NCI-H446 (cell line): ENCODE data around the gene DCC.

Experiments
- DNase-seq, 2 experiments: peaks; one replicate each; lab custom pipeline; 2025; lab: John Stamatoyannopoulos, UW

DCC gene

DNA sequence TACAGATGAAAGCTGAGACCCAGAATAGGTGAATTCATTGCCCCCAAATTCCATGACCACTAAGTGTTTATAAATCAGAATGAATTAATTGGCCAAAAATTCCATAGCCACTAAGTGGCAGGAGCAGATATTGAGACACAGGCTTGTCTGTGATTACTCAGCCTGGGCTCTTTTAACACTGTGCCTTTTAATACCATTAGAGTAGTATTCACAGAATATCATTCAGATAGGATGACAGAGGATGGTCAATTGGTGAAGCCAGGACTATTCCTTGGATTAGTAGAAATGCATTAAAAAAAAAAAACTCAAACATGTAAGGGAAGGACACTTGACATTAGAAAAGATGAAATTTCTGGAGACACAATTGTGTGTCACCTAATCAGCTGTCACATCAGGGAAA lies 698.6 kb downstream of the DCC start:
- no peak for DNase-seq

DNA sequence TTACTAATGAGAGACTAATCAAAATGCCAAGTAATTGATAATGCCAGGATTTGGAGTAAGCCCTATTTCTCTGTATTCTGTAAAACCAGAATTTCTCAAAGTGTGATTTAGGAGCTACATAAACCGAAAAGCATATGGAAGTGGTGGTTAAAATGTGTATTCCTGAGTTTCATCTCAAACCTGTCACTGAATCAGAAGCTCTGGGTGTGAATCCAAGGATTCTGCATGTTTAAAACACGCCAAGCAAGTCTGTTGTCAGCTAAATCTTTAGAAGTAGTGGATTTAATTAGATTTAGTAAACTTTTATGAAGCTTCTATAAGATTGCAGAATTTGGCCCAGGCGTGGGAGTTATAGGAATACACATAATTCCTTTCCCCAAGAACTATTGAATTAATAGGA lies 700.3 kb downstream of the DCC start:
- no peak for DNase-seq

DNA sequence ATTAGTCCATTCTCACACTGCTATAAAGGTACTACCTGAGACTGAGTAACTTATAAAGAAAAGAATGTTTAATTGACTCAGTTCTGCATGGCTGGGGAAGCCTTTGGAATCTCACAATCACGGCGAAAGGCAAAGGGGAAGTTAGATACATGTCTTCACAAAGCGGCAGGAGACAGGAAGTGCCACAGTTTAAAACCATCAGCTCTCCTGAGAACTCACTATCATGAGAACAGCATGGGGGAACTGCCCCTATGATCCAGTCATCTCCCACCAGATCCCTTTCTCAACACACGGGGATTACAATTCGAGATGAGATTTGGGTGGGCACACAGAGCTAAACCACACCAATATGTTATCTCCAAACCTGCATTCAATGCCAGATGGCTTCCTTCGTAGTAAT lies 716.1 kb downstream of the DCC start:
- DNase-seq: no peak

DNA sequence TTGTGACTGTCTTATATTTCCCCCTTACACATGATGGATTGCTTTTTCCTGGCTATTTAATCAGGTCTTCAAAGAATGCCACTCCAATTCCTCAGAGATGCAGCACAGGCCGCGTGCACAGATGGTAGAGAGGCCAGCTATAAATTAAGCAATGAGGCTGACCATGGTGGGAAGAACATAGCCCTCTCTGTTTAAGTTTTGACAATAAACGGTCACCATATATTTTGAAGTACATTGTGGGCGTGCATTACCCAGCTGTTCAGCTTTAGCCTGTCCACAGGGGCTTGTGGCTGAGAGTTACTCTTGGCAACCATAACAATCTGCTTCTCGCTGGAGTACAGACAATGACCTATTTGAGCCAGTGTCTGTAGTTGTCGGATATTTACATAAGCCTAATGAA lies 730.8 kb downstream of the DCC start:
- DNase-seq: no peak

DNA sequence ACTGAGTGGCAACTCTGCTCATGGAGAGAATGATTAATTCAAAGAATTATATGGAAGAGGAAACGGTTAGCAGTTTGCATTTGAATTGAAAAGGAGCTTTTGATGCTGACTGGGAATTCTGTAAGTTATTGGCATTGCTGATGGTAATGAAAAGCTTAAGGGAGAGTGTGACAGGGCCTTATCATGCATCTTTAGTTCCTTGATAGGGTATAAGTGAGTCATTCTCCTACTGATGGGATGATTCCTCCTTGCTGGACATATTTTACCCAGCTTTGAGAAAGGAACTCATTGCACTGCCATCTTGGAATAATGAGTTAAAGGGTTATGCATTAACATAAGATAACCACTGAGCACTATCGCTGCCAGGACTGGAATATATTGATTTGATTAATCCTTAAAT lies 740.7 kb downstream of the DCC start:
- DNase-seq: no peak

DNA sequence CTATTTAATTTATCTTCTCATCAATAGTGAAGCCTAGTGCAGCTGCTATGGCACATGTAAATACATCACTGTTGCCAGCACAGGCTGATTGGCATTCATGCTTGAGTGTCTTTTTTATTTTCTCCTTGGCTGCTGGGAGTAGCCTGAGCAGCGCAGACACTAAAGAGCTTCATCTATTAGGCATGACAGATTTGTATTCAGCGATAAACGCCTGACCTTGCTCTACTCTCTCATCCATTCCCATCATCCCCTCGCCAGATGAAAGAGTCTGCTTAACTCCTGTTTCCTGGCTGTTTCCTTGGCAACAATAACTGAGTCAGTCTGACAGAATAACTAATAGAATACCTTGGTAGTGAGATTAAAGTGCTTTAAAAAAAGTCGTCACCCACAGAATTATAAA lies 753.6 kb downstream of the DCC start:
- DNase-seq: peak in 1 of 2 experiments; percentile 13

- no peak for DNase-seq
Measured at GRCh38 chr18:53101536-53102105, 761.6 kb downstream of the DCC start.

- no peak for DNase-seq
Measured at GRCh38 chr18:53114441-53114840, 774.4 kb downstream of the DCC start.

- no peak for DNase-seq
Measured at GRCh38 chr18:53115876-53116585, 776.0 kb downstream of the DCC start.

DNA sequence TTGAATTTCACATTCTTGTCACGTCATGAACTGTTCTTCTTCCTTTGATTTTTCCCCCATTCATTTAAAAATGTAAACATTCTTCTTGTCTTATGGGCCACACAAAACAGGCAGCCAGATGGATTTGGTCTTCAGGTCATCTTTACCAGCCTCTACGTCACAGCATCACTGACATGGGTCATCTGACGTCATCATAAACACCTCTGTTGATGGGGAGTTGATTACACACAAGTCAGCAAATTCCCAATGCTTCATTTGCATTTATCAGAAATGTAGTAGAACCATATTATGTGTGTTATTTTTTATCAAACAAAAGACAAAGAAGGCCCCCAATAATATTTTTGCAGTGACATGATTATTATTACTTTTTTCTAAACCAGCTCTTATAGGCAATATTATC lies 777.9 kb downstream of the DCC start:
- DNase-seq: no peak

GRCh38 chr18:53126210-53126609 lies 786.2 kb downstream of the DCC start:
- DNase-seq: no peak

DNA sequence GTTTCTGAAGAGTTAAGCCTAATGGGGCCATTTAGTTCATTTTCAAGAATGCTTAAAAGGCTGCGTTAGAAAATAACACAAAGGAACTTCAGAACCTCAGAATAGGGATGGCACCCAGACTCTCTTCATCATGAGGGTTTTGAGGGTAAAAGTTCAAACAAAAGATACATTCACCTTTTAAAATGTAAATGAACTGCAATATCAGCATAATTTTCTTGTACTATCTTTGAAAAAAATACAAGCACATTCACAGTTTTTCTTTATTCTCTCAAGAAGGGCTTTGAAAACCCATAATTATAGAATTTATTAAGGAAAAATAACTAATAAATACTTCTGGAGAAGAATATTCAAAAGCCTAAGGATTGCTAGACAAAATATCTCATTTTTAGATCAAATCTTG lies 791.0 kb downstream of the DCC start:
- DNase-seq: no peak

DNA sequence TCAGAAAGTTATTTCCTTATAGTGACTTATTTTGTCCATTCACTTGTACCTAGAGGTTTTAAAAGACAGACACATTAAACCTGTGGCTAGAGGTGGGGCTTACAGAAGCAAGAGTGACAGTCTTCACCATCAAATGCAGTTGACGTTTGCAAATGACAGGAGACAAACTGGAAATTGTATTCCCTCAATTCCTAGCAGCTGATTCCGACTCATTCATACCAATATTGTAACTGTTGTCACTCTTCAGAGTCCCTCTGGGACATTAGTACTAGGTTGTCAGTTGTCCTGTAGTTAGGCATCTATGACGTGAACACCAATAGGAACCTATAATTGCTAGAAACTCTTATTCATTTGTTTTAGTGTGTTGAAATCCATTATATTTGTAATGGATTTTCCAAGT lies 794.7 kb downstream of the DCC start:
- DNase-seq: no peak

- DNase-seq: no peak
Measured at GRCh38 chr18:53135654-53136053, 795.7 kb downstream of the DCC start.

DNA sequence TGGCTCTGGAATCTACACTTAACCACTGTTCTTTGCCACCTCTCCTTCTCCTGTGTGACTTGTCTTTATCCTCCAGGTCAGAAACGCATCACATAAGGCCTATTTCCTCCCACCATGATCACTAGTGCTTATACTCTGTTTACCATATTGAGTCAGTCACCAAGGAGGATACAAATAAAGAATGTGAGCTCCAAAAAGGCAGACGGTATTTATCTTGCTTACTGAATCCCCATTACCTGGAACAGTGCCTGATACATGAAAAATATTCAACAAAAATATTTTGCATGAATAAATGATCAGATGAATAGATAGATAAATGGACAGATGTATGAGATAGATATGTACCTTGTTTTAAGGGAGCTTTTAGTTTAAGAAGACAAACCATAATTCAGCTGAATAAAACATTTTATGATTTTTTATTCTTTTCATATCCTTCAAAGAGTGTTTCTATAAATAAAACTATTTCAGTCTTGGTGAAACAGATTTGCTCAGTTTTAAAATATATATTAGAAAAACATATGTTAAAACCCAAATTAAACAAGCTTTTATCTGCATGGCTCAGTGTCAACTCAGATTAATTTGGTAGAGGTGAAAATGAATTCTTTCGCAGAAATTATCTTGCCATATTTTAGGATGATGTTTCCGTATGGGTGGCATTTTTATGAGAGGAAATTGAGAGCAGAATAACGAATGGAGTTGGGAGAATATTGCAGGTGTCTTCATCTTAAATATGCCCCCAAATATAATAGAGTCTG lies 799.9 kb downstream of the DCC start:
- DNase-seq: no peak

DNA sequence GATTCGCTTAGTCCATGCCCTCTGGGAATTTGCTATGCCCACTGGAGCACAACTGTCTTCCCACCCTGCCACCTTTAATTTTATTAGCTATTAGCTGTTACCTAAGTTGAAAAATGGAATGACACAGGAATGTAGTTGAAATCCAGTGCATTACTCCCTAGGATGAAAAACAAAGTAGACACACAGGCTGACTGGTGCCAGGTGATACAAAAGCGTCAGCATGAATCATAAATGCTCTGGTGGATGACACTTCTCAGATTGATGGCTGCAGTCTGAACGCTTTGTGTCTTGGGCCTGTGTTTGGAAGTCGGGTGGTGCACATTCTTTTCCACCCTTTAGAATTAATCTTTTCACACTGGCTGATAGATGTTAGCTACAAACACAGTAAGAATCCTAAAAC lies 802.0 kb downstream of the DCC start:
- no peak for DNase-seq

DNA sequence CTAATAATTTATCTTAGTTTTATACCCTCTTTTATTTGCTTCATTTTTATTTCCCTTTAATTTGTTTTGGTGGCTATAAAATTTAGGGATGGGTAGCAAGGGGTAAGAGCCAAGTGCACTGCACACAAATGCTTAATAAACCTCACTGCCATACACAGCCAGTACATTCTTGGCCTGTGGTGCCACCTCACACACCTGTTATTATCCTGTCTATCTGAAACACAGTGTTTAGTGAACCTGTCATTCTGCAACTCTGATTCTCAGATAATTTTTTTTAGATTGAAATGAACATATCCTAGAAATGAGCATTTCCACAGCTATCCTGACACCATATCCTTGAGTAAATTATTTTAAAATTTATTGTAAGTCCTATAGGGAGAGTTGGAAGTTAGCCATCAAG lies 807.5 kb downstream of the DCC start:
- peak in 1 of 2 experiments; percentile 7 for DNase-seq

DNA sequence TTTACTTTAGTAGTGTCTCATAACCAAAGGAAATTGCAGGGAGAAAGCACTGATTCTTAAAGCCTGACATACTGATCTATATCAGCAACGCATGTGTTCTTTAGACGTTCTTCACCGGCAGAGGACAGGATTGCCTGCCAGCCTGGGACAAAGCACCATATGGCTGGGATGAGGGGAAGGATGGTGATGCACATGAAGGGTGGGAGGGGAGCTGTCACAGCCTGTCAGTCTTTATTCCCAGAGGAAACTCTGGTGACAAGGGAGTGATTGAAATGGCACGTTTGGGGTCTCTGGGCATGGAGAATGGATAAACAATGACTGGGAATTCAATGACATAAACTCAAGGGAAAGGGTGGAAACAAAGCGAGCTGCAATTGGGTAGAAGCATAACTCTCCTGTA lies 808.1 kb downstream of the DCC start:
- peak; percentile 65 to 80 for DNase-seq

DNA sequence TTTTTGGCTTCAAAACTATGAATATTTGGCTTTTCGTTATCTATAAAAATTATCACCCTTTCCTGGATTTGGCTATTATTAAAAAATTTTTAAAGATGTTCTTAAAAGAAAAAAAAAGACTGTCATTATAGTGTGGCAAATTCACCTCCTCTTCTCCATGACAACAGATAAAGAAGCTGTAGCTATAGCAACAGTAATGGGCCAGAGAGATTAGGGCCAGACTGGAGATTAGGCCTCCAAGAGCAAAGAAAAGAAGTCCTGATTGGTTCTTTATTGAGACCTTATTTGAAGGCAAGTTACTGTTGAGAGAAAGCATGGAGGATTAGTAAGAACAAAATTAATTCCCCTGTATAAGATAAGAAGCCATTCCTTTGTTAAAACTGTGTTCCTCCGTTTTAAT lies 812.5 kb downstream of the DCC start:
- no peak for DNase-seq

DNA sequence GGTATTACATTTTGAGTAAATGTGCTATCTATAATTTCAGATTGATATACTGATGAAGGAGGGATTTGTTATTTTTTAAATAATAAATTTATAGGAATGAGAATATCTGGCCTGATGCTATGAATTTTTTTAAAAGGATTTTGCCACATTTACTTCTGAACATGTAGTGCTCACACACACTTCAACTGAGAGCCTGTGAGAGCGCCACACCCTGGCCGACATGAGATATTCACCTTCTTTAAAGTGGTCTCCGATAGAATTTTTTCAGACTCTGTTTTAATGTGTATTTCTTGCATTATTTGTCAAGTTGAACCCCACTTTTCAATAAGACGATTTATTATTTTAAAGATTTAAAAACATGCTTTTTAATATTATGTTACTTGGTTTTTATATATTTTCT lies 813.3 kb downstream of the DCC start:
- no peak for DNase-seq

DNA sequence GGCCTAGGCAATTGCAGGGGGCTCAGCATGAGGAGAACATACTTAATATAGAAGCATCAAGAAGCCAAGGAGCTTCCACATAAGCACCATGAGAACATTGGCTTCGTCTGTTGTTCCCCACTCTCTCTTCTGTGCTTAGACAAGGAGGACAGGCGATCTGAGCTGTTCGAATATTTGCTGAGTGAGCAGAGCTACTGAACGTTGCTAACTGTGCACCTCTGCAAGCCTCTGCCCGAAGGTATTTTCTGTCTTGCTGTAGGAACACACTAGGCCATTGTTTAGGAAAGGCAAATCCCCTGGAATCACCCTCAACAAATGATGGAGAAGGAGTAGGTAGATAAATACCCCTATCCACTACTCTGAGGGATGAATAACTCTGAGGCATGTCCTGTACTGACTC lies 813.8 kb downstream of the DCC start:
- no peak for DNase-seq

DNA sequence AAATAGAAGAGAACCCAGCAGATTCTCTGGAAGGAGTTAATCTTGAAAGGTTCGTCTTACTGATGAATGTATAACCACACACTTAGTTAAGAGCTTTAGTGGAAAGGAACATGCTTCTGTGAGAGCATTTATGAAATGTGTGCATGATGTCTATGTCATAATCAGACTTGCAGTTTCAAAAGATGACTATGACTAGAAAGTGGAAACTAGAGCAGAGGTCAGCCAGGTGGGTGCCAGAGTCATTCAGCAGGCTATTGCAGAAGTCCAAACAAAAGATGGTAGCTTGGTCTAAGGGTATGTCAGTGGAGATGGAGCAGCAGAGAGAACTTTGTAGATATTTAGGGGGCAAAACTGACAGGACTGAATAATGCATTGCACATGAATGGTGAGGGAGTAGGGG lies 825.8 kb downstream of the DCC start:
- no peak for DNase-seq

DNA sequence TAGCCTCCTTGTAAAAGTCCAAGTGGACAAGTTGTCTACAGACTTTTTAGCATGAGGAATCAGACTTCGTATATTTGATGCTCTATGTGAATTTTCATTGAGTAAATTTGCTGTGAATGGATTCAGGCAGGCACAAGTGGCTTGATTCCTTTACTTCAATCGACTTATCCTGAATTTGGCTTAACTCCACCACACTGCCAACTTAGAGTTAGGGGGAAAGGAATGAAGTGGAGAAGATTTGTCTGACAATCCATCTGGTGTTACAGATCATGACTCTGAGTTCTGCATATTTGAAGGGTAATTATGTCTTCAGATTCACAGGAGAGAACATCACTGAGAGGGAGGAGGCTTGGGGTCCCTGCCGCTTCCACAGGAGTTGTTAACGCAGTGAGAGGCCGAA lies 829.3 kb downstream of the DCC start:
- no peak for DNase-seq

GRCh38 chr18:53191634-53192033 lies 851.6 kb downstream of the DCC start:
- DNase-seq: no peak
